Ovary (tissue), 3 donors: ENCODE measurements around the gene PRSS48.

Experiments used
- EP300 ChIP-seq: sonication (generic); formaldehyde crosslinking; IDR thresholded peaks from one replicate; pipeline ENCODE4 v1.6.1; 2017; ENCODE audit warnings: antibody characterized with exemption
- POLR2A ChIP-seq: fragments of 450-650 bp; IDR thresholded peaks from one replicate; pipeline ENCODE4 v1.6.1; 2017; ENCODE audit warnings: antibody characterized with exemption, mild to moderate bottlenecking, moderate library complexity
- TF ChIP-seq, protein P1 (sequence below), 3 donors: fragments of 450-650 bp in 2 of 3; fragments of 200-600 bp in 1 of 3; IDR thresholded peaks; one replicate each; pipeline versions ENCODE4 v1.5.1 to v1.8.0; 2016 to 2022; ENCODE audit warnings: antibody characterized with exemption in 3 of 3, mild to moderate bottlenecking in 1 of 3
- donor health status: DM: no; HTN: no; CAD: no.

DNA sequence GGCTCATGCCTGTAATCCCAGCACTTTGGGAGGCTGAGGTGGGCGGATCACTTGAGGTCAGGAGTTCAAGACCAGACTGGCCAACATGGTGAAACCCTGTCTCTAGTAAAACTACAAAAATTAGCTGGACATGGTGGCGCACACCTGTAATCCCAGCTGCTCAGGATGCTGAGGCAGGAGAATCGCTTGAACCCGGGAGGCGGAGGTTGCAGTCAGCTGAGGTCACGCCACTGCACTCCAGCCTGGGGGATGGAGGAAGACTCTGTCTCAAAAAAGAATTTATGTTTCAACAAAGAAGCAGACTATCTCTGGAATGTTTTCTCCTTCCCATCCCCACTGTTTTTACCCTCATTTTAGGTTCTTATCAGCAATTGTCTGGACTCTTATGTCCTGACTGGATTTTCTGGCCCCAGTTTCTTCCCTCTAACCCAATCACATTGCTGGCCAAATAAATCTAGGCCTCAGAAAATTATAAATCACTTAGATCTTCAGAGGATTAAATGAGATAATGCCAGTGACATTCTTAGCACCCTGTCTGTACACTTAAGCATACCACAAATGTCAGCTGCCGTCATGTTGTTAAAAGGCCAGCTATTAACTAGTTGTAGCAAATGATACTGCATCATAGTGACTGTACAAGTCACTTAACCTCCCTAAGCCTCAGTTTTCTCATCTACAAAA, 44.9 kb upstream of the PRSS48 start:
- TF ChIP-seq, protein P1, sequence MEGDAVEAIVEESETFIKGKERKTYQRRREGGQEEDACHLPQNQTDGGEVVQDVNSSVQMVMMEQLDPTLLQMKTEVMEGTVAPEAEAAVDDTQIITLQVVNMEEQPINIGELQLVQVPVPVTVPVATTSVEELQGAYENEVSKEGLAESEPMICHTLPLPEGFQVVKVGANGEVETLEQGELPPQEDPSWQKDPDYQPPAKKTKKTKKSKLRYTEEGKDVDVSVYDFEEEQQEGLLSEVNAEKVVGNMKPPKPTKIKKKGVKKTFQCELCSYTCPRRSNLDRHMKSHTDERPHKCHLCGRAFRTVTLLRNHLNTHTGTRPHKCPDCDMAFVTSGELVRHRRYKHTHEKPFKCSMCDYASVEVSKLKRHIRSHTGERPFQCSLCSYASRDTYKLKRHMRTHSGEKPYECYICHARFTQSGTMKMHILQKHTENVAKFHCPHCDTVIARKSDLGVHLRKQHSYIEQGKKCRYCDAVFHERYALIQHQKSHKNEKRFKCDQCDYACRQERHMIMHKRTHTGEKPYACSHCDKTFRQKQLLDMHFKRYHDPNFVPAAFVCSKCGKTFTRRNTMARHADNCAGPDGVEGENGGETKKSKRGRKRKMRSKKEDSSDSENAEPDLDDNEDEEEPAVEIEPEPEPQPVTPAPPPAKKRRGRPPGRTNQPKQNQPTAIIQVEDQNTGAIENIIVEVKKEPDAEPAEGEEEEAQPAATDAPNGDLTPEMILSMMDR (IDR thresholded peaks at IDR 0.05): no peak
- TF ChIP-seq POLR2A (no peak), EP300 (no peak)
